ENCODE results near the gene NPTXR. TPM values are rescaled to one million over a fixed set of nuclear protein-coding genes. Genes with fewer than 3 reads are reported as not detected.

Gene NPTXR
- total and polyA plus RNA-seq, 10 of the 15 experiments (the other 5 are each of a cell fraction or from before 2014, with no cell fraction given) = 0.02 to 0.38 (median 0.07) TPM; not detected in 2

- Histone ChIP-seq H3K9me3 (replicated peaks; ENCODE audit: control insufficient read depth, insufficient read depth, low read length) (no peaks in the 10 kb centered on the region; the same call in 2 of the 3 replicates), H3K27ac (ENCODE audit: control insufficient read depth, insufficient read depth) (no peak overlapping the region), H3K4me2 (ENCODE audit: control insufficient read depth, insufficient read depth) (no peak overlapping the region), H3K4me3 (no peak overlapping the region), H3K4me1 (ENCODE audit: control insufficient read depth, insufficient read depth, low read length) (0 out of 2 replicates have a peak, but pooled peaks cover 3% of the 10 kb centered on the region), H3K79me2 (ENCODE audit: control insufficient read depth, insufficient read depth, low read length) (no peaks in the 10 kb centered on the region), H3K27me3 (replicated peaks in 1 of 2; ENCODE audit: control insufficient read depth in 2 of 2, insufficient read depth in 2 of 2, low read length in 1 of 2) (peaks cover 0 to 2% of the 10 kb centered on the region in 2 experiments; a peak in 1 of 4 replicates), H3K9ac (ENCODE audit: control insufficient read depth, insufficient read depth, low read length) (no peak overlapping the region), H2AFZ (ENCODE audit: control insufficient read depth, low read depth, low read length) (no peak overlapping the region), H4K20me1 (ENCODE audit: control insufficient read depth, insufficient read depth) (no peaks in the 10 kb centered on the region), H3K36me3 (ENCODE audit: control insufficient read depth in 2 of 2, insufficient read depth in 2 of 2, low read length in 1 of 2) (no peaks in the 10 kb centered on the region)
- ATAC-seq = no peak
- 6% methylated on average over 4 of the region's 4 CpGs for WGBS (ENCODE audit: insufficient coverage, insufficient replicate concordance, low lambda C conversion rate, missing lambda C conversion rate)
- ChIA-PET RAD21 (ENCODE audit: unreplicated experiment) (no interaction called here), POLR2A (interaction anchor here (1.1 kb wide), 1 partner anchor 88 kb away, joined by 3 read pairs; no protein-coding TSS in a partner anchor), SMC1A (ENCODE audit: uncharacterized antibody, unreplicated experiment) (no interaction called here), CTCF (no interaction called here)
- intact Hi-C loops (cut with micrococcal nuclease; ENCODE audit: unreplicated experiment) = no loop called here
- BruUV-seq (replicated peaks) = no TSS peak
- no peak for FAIRE-seq
- in situ Hi-C loops (cut with MboI) = no loop called here
- no peak for DNase-seq (ENCODE audit: low read depth, low spot score)
- TF ChIP-seq IKZF2 (IDR thresholded peaks at IDR 0.05) (no peak), ZNF207 (IDR thresholded peaks at IDR 0.05; ENCODE audit: borderline replicate concordance) (no peak)
These were observed 48.3 kb downstream of the NPTXR start for GRCh38 chr22:38795569-38795968.

DNA sequence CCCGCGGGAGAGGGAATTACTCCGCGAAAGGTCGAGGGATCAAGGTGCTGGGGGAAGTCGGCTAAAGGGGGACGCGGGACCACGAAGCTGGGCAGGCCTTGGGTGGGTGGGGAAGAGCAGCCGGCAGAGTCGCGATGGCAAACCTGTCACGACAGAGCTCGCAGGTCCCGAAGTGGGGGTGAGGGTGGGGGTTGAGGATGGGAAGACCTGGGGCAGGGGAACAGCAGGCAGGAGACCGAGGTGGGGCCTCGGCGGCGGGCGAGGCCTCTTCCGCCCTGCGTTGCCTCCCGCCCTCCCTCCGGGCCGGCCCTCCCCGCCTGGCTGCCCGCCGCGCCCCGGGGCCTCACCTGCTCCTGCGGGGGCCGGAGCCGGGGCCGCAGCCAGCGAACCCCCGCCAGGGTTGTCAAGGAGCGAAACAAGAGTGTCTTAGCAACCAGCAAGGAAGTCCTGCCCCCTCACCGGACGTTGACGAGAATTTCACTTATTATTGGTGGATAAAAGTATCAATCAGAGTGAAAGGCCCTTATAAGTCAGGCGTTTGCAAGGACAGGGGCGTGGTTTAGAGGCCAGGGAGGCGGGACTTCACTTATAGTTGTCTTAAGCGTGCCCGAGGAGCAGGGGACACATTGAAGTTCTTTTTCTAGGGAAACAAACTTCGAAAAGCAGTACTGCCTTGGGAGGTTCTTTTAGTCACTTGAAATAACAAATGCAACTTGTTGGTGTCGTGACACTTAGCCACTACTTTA is 49.9 kb downstream of the NPTXR start, which contains the start of gene DNAL4:
DNAL4 (minus strand) TSS at position 423 of the 746 bp plus-strand sequence. CDS start 11,412 bp downstream, outside the sequence.
- H3K79me2 ChIP-seq (ENCODE audit: control insufficient read depth, insufficient read depth, low read length) = no peaks in the 10 kb centered on the region
- no peaks in the 10 kb centered on the region; the same call in 2 of the 3 replicates for H3K9me3 ChIP-seq (replicated peaks; ENCODE audit: control insufficient read depth, insufficient read depth, low read length)
- H3K4me3 ChIP-seq = peak within 1 kb of the TSS; percentile 93
- H3K36me3 ChIP-seq (ENCODE audit: control insufficient read depth in 2 of 2, insufficient read depth in 2 of 2, low read length in 1 of 2) = no peaks in the 10 kb centered on the region
- no peaks in the 10 kb centered on the region for H4K20me1 ChIP-seq (ENCODE audit: control insufficient read depth, insufficient read depth)
- no peak within 1 kb of the TSS; the same call in 1 of the 2 replicates for H3K27ac ChIP-seq (ENCODE audit: control insufficient read depth, insufficient read depth)
- H3K9ac ChIP-seq (ENCODE audit: control insufficient read depth, insufficient read depth, low read length) = peak within 1 kb of the TSS; percentile 67
- H3K4me2 ChIP-seq (ENCODE audit: control insufficient read depth, insufficient read depth) = peak within 1 kb of the TSS; percentile 60
- FAIRE-seq (peak; percentile 97), ATAC-seq (peak; percentile 100), DNase-seq (ENCODE audit: low read depth, low spot score) (peak; percentile 98)
- CTCF ChIA-PET = no interaction called here
- 10% methylated on average over 31 of the region's 47 CpGs for WGBS (ENCODE audit: insufficient coverage, insufficient replicate concordance, low lambda C conversion rate, missing lambda C conversion rate)
- SMC1A ChIA-PET (ENCODE audit: uncharacterized antibody, unreplicated experiment) = no interaction called here
- RAD21 ChIA-PET (ENCODE audit: unreplicated experiment) = no interaction called here
- intact Hi-C loops (cut with micrococcal nuclease; ENCODE audit: unreplicated experiment) = loop anchor here (1.0 kb wide), 1 partner anchor 38 kb away; no protein-coding TSS in a partner anchor
- 0 out of 2 replicates have a peak, but pooled peaks cover 3% of the 10 kb centered on the region for H3K4me1 ChIP-seq (ENCODE audit: control insufficient read depth, insufficient read depth, low read length)
- H3K27me3 ChIP-seq (replicated peaks in 1 of 2; ENCODE audit: control insufficient read depth in 2 of 2, insufficient read depth in 2 of 2, low read length in 1 of 2) = peaks cover 0 to 2% of the 10 kb centered on the region in 2 experiments; a peak in 1 of 4 replicates
- POLR2A ChIA-PET = interaction anchor here (0.9 kb wide), 1 partner anchor 88 kb away, joined by 4 read pairs; the partner anchor contains the start of gene GTPBP1
- peak within 1 kb of the TSS; percentile 82 for H2AFZ ChIP-seq (ENCODE audit: control insufficient read depth, low read depth, low read length)
- BruUV-seq (replicated peaks) = no TSS peak
- in situ Hi-C loops (cut with MboI) = no loop called here
- TF ChIP-seq GABPA (IDR thresholded peaks at IDR 0.05; ENCODE audit: low read depth) = peak; percentile 93
- TF ChIP-seq STAT1 (conservative IDR thresholded peaks at IDR 0.05) = no peak
- TF ChIP-seq NR2C1 (IDR thresholded peaks at IDR 0.05) = no peak
- TF ChIP-seq YBX1 (IDR thresholded peaks at IDR 0.05) = no peak
- no peak for TF ChIP-seq KAT2A (conservative IDR thresholded peaks at IDR 0.05; ENCODE audit: control insufficient read depth, low read depth, low read length)
- TF ChIP-seq SMC3 (IDR thresholded peaks at IDR 0.05; ENCODE audit: borderline replicate concordance, low read length) = no peak
- TF ChIP-seq CHD4 (IDR thresholded peaks at IDR 0.05) = no peak
- no peak for TF ChIP-seq ATF7 (IDR thresholded peaks at IDR 0.05; ENCODE audit: low read depth)
- TF ChIP-seq, protein P1, sequence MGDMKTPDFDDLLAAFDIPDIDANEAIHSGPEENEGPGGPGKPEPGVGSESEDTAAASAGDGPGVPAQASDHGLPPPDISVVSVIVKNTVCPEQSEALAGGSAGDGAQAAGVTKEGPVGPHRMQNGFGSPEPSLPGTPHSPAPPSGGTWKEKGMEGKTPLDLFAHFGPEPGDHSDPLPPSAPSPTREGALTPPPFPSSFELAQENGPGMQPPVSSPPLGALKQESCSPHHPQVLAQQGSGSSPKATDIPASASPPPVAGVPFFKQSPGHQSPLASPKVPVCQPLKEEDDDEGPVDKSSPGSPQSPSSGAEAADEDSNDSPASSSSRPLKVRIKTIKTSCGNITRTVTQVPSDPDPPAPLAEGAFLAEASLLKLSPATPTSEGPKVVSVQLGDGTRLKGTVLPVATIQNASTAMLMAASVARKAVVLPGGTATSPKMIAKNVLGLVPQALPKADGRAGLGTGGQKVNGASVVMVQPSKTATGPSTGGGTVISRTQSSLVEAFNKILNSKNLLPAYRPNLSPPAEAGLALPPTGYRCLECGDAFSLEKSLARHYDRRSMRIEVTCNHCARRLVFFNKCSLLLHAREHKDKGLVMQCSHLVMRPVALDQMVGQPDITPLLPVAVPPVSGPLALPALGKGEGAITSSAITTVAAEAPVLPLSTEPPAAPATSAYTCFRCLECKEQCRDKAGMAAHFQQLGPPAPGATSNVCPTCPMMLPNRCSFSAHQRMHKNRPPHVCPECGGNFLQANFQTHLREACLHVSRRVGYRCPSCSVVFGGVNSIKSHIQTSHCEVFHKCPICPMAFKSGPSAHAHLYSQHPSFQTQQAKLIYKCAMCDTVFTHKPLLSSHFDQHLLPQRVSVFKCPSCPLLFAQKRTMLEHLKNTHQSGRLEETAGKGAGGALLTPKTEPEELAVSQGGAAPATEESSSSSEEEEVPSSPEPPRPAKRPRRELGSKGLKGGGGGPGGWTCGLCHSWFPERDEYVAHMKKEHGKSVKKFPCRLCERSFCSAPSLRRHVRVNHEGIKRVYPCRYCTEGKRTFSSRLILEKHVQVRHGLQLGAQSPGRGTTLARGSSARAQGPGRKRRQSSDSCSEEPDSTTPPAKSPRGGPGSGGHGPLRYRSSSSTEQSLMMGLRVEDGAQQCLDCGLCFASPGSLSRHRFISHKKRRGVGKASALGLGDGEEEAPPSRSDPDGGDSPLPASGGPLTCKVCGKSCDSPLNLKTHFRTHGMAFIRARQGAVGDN (IDR thresholded peaks at IDR 0.05) = no peak
- no peak for TF ChIP-seq KLF5 (IDR thresholded peaks at IDR 0.05; ENCODE audit: partially characterized antibody)
- TF ChIP-seq TBL1XR1 (IDR thresholded peaks at IDR 0.05; ENCODE audit: low read depth, low read length) = no peak
- no peak for TF ChIP-seq JUNB (IDR thresholded peaks at IDR 0.05)
- TF ChIP-seq ZNF622 (IDR thresholded peaks at IDR 0.05) = no peak

All from GM12878 (cell line).